IPS-11a (cell line): ENCODE measurements around the gene KIAA0825.

Experiments
- H3K4me3 ChIP-seq: one replicate; pipeline ENCODE4 v1.5.1; 2013; ENCODE audit warnings: low read depth, low read length, control low read depth

KIAA0825 gene

DNA sequence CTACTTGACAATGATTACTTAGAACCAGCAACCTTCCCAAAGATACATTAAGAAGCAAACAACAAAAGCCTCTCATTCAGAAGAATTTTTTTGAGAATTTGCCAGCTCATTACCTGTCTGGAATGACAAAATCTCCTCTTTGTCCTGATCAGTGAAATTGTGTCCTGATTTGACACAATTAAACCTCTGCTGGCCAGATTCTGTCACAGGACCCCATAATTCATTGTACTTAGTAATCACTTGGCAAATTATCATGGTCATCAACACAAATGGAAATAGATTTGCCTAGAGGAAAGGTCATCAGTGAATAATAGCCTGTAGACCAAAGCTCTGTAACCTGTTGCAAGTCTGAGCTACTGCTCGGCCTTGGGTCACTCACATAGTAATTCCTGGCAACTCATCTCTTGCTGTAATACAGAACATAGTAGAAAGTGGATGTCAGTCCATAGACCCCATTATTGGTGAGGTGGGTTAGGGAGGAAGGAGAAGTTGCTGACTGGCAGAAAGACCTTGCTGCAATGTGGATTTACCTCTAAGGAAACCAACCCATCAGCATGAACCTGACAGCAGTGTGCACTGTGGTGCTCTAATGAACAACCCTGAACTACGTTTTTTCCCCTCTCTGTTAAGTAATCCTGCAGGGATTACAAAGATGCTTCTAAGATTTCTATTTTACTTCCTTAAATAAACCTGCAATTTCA lies 370.1 kb downstream of the KIAA0825 start:
- H3K4me3 ChIP-seq: no peak overlapping the region

DNA sequence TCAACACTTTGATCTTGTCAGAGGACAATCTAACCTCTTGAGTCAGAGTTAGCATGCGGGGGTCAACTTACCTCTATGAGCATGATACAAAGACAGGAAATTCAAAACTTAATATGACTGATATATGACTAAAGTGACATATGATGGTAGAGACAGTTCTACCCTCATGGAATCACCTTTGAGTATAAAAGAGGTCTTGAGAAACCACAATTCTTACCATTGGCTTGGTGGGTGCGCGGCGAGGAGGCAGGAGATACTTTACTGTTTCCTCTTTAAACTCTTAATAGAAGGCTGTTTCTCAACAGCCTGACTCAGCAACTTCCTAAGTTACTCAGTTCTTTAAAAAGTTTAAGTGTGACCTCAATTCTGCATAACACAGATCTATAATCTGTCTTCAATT lies 372.8 kb downstream of the KIAA0825 start:
- no peak overlapping the region for H3K4me3 ChIP-seq

DNA sequence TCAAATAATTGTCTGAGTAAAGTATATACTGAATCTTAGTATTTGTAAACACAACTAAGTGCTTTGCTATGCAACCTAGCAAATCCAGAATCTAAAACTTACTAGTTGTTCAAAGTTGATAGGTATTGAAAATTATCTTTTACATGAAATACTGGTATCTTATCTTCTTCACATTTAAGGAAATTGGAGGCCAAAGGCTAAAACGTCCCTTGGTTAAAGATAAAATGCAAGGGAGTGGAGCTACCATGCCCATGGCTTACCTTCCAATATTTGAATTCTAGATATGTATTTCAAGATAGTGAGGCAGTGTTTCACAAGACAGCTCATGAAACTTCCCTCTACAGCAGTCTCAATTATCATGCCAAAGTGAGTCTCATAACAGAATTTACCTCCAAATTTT lies 373.5 kb downstream of the KIAA0825 start:
- no peak overlapping the region for H3K4me3 ChIP-seq

DNA sequence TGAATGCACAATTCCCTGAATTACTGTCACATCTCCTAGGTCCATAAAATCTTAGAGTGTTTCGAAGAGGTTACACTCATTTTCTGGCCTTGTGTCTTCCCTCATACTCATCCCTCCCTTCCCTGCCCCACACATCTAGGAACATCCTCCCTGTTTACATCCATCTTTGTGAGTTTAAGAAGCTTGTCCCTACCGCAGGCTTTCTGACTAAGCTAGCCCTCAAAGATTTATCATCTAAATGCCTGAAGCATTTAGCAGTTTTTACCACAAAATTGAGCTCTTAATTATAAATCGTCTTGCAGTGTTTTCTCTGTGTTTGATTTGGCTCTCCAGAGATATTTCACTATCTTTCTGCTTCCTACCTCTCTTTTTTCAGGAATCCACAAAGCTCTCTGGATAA lies 374.8 kb downstream of the KIAA0825 start:
- H3K4me3 ChIP-seq: no peak overlapping the region

DNA sequence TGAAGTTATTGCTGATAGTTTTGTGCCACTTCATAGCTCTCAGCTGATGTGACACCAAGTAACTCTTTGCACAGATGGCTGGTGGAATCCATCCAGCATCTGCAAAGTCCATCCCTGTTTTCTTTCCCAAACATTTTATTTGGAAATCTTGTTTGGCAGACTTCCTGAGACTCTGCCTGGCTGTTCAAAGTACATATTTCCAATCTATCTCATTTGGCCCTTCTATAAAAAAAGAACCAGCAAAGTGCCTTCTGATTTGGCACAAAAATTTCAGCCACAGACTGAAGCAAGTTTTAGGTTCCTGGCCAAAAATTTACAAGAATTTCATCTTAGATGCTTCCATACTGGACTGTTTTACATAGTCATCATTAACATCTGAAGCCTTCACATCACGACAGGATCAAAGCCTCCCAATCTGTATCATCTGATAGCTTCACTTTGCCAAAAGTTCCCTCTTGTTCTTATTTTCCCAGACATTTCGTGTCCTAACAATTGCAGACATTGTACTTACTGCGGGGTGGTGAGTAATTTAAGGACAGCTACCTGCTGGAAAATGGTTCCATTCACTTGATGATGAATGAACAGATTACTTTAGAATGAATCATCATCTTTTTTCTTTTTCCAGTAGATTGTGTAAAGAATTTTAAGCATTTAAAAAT lies 377.3 kb downstream of the KIAA0825 start:
- H3K4me3 ChIP-seq: no peak overlapping the region

DNA sequence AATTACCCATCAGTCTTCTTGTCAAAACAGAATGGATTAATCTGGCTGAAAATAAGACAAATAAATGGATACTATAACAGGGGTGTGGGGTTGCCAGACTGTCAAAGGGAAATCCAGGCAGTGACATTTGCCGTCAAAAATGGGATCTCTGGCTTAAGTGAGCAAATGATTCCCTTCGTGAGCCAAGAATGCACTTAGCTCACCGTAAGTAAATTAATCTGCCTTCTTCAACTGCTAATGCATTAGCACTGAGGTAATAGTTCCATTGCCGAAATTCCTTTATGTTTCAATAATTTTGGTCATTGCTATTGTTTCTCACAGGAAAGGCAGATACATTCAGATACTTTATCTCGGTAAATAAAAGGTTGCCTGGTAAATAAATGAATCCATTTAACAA lies 377.8 kb downstream of the KIAA0825 start:
- no peak overlapping the region for H3K4me3 ChIP-seq

DNA sequence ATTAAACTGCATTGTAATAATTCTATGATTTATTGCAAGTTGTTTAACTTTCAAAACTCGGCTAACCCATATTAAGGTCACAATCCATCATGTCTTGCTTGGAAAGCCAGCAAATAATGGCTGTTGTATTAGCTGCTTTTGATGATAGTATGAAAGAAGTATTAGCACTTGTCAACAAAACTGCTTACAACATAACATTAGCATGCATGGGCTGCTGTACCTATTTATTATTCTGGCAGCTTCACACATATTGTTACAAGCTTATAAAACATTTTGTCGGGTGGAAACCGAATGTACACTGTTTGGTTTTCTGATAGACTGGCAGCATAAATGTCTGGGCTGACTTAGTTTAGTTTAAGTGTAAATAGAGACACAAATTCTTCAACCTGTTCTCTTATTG lies 378.3 kb downstream of the KIAA0825 start:
- no peak overlapping the region for H3K4me3 ChIP-seq

DNA sequence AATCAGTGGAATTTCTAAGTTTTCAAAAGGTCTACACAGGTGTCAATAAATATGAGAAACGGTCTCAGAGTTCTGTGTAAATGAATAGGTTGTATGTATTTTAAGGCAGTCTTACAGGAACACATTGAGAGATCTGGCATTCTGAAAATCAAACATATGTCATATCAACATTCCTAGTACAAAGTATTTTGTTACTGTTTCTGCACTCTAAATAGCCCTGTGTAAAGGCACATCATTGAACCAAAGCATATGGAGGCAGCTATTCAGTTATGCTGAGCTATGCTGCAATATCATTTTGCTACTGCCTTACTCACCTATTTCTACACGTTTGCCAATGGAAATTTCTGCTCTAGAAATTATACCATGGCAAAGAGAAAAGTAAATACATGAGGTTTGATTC lies 379.1 kb downstream of the KIAA0825 start:
- H3K4me3 ChIP-seq: no peak overlapping the region

DNA sequence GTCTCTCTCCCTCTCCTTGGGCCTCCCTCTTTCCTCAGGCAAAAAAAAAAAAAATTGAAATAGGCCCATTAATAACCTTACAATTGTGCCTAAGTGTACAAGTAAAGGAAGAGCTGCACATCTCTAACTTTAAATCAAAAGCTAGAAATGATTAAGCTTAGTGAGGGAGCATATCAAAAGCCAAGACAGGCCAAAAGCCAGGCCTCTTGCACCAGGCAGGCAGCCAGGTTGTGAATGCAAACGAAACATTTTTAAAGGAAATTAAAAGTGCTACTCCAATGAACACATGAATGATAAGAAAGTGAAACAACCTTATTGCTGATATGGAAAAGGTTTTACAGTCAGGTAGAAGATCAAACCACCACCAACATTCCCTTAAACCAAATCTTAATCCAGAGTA lies 383.4 kb downstream of the KIAA0825 start:
- no peak overlapping the region for H3K4me3 ChIP-seq

DNA sequence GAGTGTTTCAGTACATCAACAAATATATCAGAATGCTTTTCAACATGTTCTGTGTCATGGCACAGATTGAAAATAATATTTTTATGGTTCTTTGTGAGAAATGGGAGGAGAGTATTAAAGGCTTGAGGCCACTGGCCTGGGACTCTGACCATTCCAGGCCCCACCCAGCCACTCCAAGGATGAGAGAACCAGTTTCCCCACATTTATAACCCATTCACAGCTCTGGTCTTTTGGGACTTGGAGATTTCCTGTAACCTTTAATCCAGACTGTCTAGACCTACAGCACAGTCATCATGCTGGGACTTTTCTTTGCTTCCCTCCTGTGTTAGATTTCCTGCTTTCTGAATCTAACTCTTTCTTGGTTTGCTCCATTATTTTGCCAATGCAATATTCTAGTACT lies 389.6 kb downstream of the KIAA0825 start:
- no peak overlapping the region for H3K4me3 ChIP-seq

DNA sequence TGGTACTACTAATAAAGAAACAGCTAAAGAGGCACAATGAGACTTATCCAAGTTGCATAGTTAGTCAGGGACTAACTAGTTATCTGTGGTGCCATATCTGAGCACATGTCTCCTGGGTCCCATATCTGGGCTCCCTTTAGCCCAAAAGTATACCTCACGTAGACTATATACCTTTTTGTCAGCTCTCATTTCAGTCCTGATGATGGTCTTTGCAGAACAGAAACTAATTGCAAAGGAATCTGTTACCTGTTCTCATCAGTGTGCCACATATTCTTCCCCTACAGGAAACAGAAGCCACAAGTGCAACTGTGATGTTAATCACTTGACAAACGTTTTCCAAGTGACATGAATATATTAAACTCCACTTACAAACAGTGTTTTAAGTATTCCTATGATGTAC lies 395.2 kb downstream of the KIAA0825 start:
- no peak overlapping the region for H3K4me3 ChIP-seq

DNA sequence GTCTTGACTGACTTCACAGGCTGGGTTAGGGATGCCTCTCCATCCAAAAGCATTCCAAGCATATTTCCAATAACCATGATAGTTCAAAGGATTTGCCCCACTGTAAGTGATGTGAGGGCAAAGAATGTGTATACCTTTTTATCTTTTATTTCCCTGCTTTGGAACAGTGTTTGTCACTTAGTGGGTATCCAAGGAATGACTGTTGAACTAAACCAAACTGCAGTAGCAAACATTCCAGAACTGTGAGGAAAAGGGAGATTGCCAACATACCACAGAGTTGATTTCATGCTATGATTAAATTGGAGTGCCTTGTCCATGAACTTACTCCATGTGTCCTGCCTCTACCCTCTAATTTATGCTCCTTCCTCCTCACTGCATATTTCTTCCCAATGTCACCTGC lies 400.0 kb downstream of the KIAA0825 start:
- H3K4me3 ChIP-seq: no peak overlapping the region

DNA sequence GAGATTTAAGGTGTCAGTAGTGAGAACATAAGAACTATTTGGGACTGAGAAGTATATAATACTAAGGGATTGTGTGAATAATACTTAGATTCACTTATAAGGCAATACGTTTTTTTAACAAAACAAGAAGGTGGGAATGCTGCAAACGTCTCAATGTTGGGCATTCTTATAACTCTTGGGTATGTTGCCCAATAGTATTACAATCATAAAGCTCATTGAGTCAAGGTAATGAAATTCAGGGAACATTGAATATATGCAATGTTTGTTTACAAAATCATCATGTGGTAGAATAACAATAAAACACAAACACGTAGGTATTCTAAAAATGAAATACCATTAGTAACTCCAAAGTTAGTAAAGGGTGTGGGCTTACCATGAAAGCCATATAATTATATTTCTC lies 400.7 kb downstream of the KIAA0825 start:
- no peak overlapping the region for H3K4me3 ChIP-seq

DNA sequence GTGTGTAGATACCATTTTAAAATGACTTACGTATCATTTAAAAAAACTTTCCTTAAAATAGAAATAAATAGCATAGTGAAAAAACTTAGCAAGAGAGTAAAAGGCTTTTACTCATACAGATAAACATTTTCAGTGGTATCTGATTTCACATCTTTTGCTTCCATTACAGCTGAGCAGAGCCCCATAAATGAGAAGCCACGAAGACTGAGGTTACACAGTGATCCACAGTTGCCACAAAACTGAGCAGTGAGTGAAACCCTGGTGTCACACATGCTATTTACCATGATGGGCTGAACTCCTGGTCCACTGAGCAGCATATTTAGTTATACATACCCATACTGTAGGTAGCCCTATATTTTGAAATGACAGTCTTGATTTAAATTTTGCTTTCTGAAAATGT lies 401.2 kb downstream of the KIAA0825 start:
- H3K4me3 ChIP-seq: no peak overlapping the region

DNA sequence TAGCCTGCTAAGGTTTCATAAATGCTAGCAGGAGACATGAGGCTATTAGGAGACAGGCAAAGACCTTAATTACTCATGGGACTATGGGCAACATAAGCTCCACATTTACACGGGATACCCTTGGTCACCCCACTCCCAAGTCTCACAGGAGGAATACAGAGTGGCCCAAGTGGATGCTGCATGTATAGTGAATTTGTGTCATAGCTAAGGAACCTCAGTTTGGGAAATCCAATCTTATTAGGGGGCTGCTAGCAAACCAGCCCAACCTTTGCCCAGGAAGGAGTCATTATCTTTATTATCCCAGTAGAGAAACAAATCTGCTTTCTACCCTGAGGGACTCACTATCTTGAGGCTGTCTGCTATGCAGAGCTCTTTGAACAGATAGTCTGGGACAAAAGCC lies 405.9 kb downstream of the KIAA0825 start:
- H3K4me3 ChIP-seq: no peak overlapping the region

DNA sequence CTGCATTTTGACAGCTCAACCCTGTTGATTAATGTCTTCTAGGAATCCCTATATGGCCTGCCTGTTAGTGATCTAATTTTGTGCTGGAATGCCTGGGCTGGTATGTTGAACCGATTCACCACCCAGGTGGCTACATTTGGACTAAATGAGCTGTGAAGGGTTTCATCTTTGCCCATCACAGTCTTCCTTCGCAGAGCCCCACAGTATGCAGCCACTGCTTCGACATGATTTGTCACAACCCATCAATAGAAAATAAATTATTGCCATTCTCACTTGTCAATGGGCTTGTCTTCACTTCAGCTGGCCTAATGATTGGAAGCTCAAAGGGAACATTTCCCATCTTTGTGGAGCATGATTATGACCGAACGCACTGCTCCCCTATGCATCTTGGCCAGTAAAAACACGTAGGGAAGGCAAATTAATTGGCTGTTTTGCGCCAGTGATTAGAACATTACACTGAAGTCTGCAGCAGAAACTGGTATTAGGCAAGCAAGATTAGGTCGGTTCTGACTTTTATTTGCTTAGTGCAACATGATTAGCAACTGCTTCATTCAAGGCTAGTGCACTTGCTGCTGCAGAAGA lies 408.5 kb downstream of the KIAA0825 start:
- H3K4me3 ChIP-seq: no peak overlapping the region

DNA sequence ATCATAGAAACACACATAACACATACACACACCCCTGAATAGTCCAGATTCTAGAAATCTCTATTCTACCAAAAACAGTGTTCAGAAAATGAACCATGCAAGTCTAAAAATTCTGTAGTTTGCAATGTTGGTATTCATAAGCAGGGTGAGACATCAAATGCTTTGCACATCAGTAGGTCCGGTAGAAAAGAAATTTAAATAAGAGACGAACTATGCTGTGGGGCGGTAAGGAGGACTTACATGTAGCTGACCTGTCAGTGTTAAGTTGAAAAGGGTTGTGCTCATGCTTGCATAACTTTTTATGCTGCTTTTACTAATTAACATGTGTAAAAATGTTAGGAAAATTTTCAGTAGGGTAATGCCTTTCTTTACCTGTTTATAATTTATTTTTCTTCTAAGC lies 409.1 kb downstream of the KIAA0825 start:
- no peak overlapping the region for H3K4me3 ChIP-seq

DNA sequence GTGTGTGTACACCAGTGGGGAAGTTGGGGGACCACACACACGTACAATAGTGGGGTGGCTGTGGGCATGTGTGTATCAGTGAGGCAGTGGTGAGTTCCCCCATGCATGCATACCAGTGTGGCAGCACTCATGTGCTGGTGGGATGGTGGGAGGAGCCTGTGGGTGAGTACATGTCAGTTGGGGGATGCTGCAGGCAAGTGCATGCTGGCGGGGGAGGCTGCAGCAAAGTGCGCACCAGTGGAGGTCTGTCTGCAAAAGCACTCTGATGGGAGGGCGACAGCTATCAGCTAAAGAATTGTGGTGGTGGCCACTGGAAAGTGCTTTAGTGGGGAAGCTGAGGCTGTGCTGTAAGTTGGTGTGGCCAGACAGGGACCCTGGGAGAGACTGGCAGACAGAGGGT lies 418.8 kb downstream of the KIAA0825 start:
- no peak overlapping the region for H3K4me3 ChIP-seq

DNA sequence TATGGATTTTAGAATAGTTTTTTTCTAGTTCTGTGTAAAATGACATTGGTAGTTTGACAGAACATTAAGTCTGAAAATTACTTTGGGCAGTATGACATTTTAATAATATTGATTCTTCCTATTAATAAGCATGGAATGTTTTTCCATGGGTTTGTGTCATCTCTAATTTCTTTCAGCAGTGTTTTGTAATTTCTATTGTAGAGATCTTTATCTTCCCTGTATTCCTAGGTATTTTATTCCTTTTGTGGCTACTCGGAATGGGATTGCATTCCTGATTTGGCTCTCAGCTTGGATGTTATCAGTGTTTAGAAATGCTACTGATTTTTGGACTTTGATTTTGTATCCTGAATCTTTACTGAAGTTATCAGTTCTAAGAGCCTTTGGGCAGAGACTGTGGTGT lies 420.4 kb downstream of the KIAA0825 start:
- H3K4me3 ChIP-seq: no peak overlapping the region

DNA sequence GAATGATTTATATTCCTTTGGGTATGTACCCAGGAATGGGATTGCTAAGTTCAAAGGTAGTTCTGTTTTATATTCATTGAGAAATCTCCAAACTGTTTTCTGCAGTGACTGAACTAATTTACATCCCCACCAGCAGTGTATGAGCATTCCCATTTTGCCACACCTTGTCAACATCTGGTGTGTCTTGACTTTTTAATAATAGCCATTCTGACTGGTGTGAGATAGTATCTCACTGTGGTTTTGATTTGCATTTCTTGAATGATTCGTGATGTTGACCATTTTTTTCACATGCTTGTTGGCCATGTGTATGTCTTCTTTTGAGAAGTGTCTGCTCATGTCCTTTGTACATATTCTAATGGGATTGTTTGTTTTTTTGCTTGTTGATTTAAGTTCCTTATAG lies 421.5 kb downstream of the KIAA0825 start:
- no peak overlapping the region for H3K4me3 ChIP-seq

DNA sequence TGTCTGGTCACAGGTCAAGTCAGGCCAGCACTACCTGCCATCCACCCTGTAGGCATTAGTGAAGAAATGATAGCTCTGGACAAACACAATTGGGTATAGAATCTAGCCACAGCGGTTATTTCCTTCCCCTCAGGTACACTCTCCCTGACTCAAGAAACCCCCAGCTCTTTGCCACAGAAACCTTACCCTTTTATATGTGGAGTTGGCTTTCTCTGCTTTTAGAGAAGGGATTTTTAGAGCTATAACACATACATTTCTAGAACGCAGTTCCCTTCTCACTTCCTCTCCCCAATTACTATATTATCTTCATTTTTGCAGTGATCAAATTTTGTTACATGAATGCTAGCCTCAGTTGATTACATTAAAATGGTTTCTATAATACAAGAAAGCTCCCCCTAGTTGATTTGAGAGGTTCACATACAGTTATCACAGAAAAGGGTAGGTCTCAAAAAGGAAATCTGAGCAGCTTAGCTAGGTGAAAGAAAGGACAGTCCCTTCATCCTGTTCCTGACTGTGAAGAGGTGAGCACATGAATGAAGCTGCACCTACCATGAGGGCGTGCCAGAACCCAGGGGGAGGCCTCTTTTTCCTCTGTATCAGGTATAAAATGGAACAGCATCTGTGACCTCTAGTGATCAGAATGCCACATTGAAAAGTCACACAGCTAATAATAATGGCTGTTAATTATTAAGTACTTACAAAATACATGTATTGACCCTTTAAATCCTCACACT lies 425.6 kb downstream of the KIAA0825 start:
- H3K4me3 ChIP-seq: no peak overlapping the region

DNA sequence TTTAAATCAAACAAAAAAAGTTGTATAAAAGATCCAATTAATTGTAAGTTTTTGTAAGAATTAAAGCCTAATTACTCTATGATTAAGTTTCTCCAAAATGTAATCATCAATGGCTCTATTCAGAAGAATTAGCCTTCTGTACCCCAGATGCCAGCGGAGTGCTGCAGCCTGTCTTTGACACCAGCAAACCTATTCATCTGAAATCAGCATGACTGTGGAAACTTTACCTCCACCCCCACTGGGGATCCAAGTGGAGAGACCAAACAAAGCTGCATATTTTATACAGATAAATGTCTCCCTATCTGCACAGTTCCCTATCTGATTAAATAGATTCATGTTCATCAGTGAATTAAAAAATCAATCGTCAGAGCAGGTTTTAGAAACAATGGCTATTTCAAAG lies 426.8 kb downstream of the KIAA0825 start:
- H3K4me3 ChIP-seq: no peak overlapping the region
